ENCODE measurements around the gene PNKP.

PNKP gene

GRCh38 chr19:49814010-49814409 is 53.4 kb downstream of the PNKP start:
- DNase-seq = no peak

- peak; percentile 79 to 94 (median 90) for DNase-seq
Observed at GRCh38 chr19:49812997-49813861, 54.1 kb downstream of the PNKP start, which contains the start of gene FUZ. FUZ (minus strand) TSS chr19:49813292; CDS start chr19:49813106, 186 bp downstream.

GRCh38 chr19:49812452-49812996 is 54.9 kb downstream of the PNKP start:
- no peak for DNase-seq

- DNase-seq = no peak
Observed at GRCh38 chr19:49811328-49811727, 56.0 kb downstream of the PNKP start.

All from stimulated activated naive CD4-positive, alpha-beta T cell (primary cell).